Panc1 (cell line): ENCODE measurements around the gene PDXK. TPM values are rescaled to one million over a fixed set of nuclear protein-coding genes. Genes with fewer than 3 reads are reported as not detected.
A peak's percentile ranks its signal among the peaks of the same experiment; 100 is the strongest.

Experiments
- ATAC-seq: fragments of 200-7000 bp; cut with Tn5 transposase; 2 replicates; pipeline ENCODE4 v1.9.1; 2020; ENCODE audit warnings: mild to moderate bottlenecking, moderate library complexity
- BruUV-seq: library from RNA; stranded (reverse); fragments of 400-500 nt; replicated peaks from 2 replicates; lab custom pipeline; 2021; lab: Mats Ljungman, UMichigan
- CTCF ChIA-PET: fragments of 300-600 bp; sonication (Branson Sonifier 250); formaldehyde crosslinking; loops from one replicate; lab custom pipeline; 2022; ENCODE audit warnings: antibody characterized with exemption; lab: Charles Lee
- POLR2A ChIA-PET: fragments of 300-600 bp; sonication (Branson Sonifier 250); formaldehyde crosslinking; loops from one replicate; lab custom pipeline; 2022; ENCODE audit warnings: antibody characterized with exemption; lab: Charles Lee
- DNase-seq: peaks from one replicate; pipeline ENCODE4 v3.0.0-alpha.2; 2010; ENCODE audit warnings: low read depth, low spot score
- H3K27ac ChIP-seq: 2 replicates; pipeline ENCODE4 v1.5.1; 2011; ENCODE audit warnings: mild to moderate bottlenecking, low read length, inconsistent platforms
- H3K27me3 ChIP-seq: fragments of 200-500 bp; sonication (Bioruptor generic); 2 replicates; pipeline ENCODE4 v1.6.0; 2014; ENCODE audit warnings: low read length, inconsistent platforms; ENCODE audit not compliant: control insufficient read depth, insufficient read depth
- H3K36me3 ChIP-seq: fragments of 200-500 bp; sonication (Bioruptor generic); 2 replicates; pipeline ENCODE4 v1.5.1; 2014; ENCODE audit warnings: inconsistent platforms, mild to moderate bottlenecking, low read length, moderate library complexity; ENCODE audit not compliant: control insufficient read depth, insufficient read depth
- H3K4me1 ChIP-seq: 2 replicates; pipeline ENCODE4 v1.5.1; 2011; ENCODE audit warnings: inconsistent platforms, mild to moderate bottlenecking, low read length, moderate library complexity; ENCODE audit not compliant: control insufficient read depth, insufficient read depth
- H3K4me3 ChIP-seq, 2 experiments: 2 replicates each; pipeline ENCODE4 v1.5.1; 2011 to 2012; ENCODE audit warnings: low read depth in 2 of 2, low read length in 2 of 2, mild to moderate bottlenecking in 2 of 2, inconsistent platforms in 1 of 2, moderate library complexity in 1 of 2
- H3K9me3 ChIP-seq: fragments of 200-500 bp; sonication (Bioruptor generic); 2 replicates; pipeline ENCODE4 v1.5.1; 2014; ENCODE audit warnings: low read depth, mild to moderate bottlenecking, inconsistent platforms, low read length, moderate library complexity; ENCODE audit not compliant: control insufficient read depth, insufficient read depth
- CTCF ChIP-seq: fragments of 450-650 bp; IDR thresholded peaks from 2 replicates; pipeline ENCODE4 v1.5.1; 2017; ENCODE audit warnings: mild to moderate bottlenecking
- POLR2AphosphoS5 ChIP-seq: IDR thresholded peaks from 2 replicates; pipeline ENCODE4 v1.6.1; 2012; ENCODE audit warnings: mild to moderate bottlenecking, low read depth, low read length, moderate library complexity
- SIN3A ChIP-seq: IDR thresholded peaks from 2 replicates; pipeline ENCODE4 v1.6.1; 2012; ENCODE audit warnings: low read depth, mild to moderate bottlenecking, low read length, moderate library complexity, borderline replicate concordance; ENCODE audit not compliant: insufficient read depth
- TCF7L2 ChIP-seq: IDR thresholded peaks from 2 replicates; pipeline ENCODE4 v1.6.1; 2011; ENCODE audit warnings: mild to moderate bottlenecking, low read depth, low read length, inconsistent platforms
- in situ Hi-C: cut with HindIII; loops from 2 replicates; pipeline ENCODE4 v1.10.0; 2016; ENCODE audit warnings: low sequenced_read_pairs, low pct_unique_long_range_greater_than_20kb
- intact Hi-C: fragments of 100-400 bp; cut with micrococcal nuclease; formaldehyde crosslinking; loops from one replicate; pipeline ENCODE4 v1.10.0; 2022; ENCODE audit not compliant: unreplicated experiment
- total RNA-seq: library from RNA; stranded (reverse); gene quantifications from one replicate; pipeline ENCODE4 v1.2.1, GENCODE V29; 2021; ENCODE audit not compliant: unreplicated experiment
- TF ChIP-seq, protein P1 (sequence below), 2 experiments: IDR thresholded peaks; 2 replicates each; pipeline ENCODE4 v1.6.1; 2011 to 2012; ENCODE audit warnings: low read depth in 2 of 2, control low read depth in 1 of 2, low read length in 1 of 2, mild to moderate bottlenecking in 1 of 2, moderate library complexity in 1 of 2; ENCODE audit not compliant: insufficient read depth in 1 of 2

The PDXK gene
- total RNA-seq, 1 experiment from 2014 or later, result 184 TPM

GRCh38 chr21:43743947-43744346 is 25.0 kb downstream of the PDXK start:
- ChIA-PET POLR2A (no interaction called here), CTCF (no interaction called here)
- no peaks in the 10 kb centered on the region for H3K9me3 ChIP-seq
- intact Hi-C loops (no loop called here), in situ Hi-C loops (no loop called here)
- H3K27ac ChIP-seq, result no peak overlapping the region
- BruUV-seq, result no TSS peak
- TF ChIP-seq, protein P1, sequence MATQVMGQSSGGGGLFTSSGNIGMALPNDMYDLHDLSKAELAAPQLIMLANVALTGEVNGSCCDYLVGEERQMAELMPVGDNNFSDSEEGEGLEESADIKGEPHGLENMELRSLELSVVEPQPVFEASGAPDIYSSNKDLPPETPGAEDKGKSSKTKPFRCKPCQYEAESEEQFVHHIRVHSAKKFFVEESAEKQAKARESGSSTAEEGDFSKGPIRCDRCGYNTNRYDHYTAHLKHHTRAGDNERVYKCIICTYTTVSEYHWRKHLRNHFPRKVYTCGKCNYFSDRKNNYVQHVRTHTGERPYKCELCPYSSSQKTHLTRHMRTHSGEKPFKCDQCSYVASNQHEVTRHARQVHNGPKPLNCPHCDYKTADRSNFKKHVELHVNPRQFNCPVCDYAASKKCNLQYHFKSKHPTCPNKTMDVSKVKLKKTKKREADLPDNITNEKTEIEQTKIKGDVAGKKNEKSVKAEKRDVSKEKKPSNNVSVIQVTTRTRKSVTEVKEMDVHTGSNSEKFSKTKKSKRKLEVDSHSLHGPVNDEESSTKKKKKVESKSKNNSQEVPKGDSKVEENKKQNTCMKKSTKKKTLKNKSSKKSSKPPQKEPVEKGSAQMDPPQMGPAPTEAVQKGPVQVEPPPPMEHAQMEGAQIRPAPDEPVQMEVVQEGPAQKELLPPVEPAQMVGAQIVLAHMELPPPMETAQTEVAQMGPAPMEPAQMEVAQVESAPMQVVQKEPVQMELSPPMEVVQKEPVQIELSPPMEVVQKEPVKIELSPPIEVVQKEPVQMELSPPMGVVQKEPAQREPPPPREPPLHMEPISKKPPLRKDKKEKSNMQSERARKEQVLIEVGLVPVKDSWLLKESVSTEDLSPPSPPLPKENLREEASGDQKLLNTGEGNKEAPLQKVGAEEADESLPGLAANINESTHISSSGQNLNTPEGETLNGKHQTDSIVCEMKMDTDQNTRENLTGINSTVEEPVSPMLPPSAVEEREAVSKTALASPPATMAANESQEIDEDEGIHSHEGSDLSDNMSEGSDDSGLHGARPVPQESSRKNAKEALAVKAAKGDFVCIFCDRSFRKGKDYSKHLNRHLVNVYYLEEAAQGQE (IDR thresholded peaks at IDR 0.05; ENCODE audit: insufficient read depth in 1 of 2, low read depth in 2 of 2, low read length in 1 of 2), result no peak
- H3K36me3 ChIP-seq, result no peaks in the 10 kb centered on the region
- DNase-seq (no peak), ATAC-seq (no peak)
- peaks cover 6% of the 10 kb centered on the region for H3K4me1 ChIP-seq
- no peak overlapping the region for H3K4me3 ChIP-seq
- H3K27me3 ChIP-seq, result no peaks in the 10 kb centered on the region

GRCh38 chr21:43744725-43745124 is 25.8 kb downstream of the PDXK start:
- CTCF ChIA-PET, result no interaction called here
- peaks cover 6% of the 10 kb centered on the region for H3K4me1 ChIP-seq
- DNase-seq, result no peak
- no peaks in the 10 kb centered on the region for H3K9me3 ChIP-seq
- no peak for ATAC-seq
- no peak overlapping the region for H3K27ac ChIP-seq
- in situ Hi-C loops (no loop called here), intact Hi-C loops (no loop called here)
- TF ChIP-seq TCF7L2 (no peak), SIN3A (no peak), POLR2AphosphoS5 (no peak), CTCF (no peak)
- TF ChIP-seq, protein P1 (IDR thresholded peaks at IDR 0.05; ENCODE audit: insufficient read depth in 1 of 2, low read depth in 2 of 2, low read length in 1 of 2), result no peak
- H3K4me3 ChIP-seq, result no peak overlapping the region
- H3K27me3 ChIP-seq, result no peaks in the 10 kb centered on the region
- POLR2A ChIA-PET, result no interaction called here
- BruUV-seq, result TSS peak; percentile 63
- no peaks in the 10 kb centered on the region for H3K36me3 ChIP-seq
